Gastroesophageal sphincter (tissue), 4 donors: ENCODE data around the gene MAN2B2. TPM values are rescaled to one million over a fixed set of nuclear protein-coding genes. Genes with fewer than 3 reads are reported as not detected.

ENCODE experiments used
- ATAC-seq: fragments of 150-250 bp; one replicate; pipeline ENCODE4 v1.9.1; 2016; ENCODE audit warnings: mild to moderate bottlenecking, moderate library complexity
- H3K27ac ChIP-seq, 4 donors: fragments of 200-600 bp; sonication (generic) in 3 of 4; 1 replicate in 3 of 4; 2 replicates in 1 of 4; pipeline ENCODE4 v1.5.1; 2016 to 2019
- H3K27me3 ChIP-seq: fragments of 200-600 bp; sonication (generic); one replicate; pipeline ENCODE4 v1.5.1; 2019
- H3K36me3 ChIP-seq, 2 donors: fragments of 200-600 bp; sonication (generic); one replicate each; pipeline ENCODE4 v1.5.1; 2019; ENCODE audit warnings: control low read depth in 1 of 2
- H3K4me1 ChIP-seq, 3 donors: fragments of 200-600 bp; sonication (generic); 1 replicate in 2 of 3; 2 replicates in 1 of 3; pipeline ENCODE4 v1.5.1; 2016 to 2019; ENCODE audit warnings: control low read depth in 2 of 3
- H3K4me3 ChIP-seq, 2 donors: fragments of 200-600 bp; sonication (generic); one replicate each; pipeline ENCODE4 v1.5.1; 2019; ENCODE audit warnings: mild to moderate bottlenecking in 1 of 2, moderate library complexity in 1 of 2
- H3K9me3 ChIP-seq, 3 donors: fragments of 200-600 bp; sonication (generic); one replicate each; pipeline ENCODE4 v1.5.1; 2017 to 2019; ENCODE audit warnings: control low read depth in 2 of 3
- CTCF ChIP-seq, 4 experiments: fragments of 200-600 bp in 2 of 4; fragments of 450-650 bp in 2 of 4; sonication (generic) in 1 of 4; IDR thresholded peaks; one replicate each; pipeline ENCODE4 v1.5.1; 2017 to 2019; ENCODE audit warnings: antibody characterized with exemption in 4 of 4, mild to moderate bottlenecking in 2 of 4, moderate library complexity in 2 of 4
- EP300 ChIP-seq: sonication (generic); formaldehyde crosslinking; IDR thresholded peaks from one replicate; pipeline ENCODE4 v1.6.1; 2017; ENCODE audit warnings: antibody characterized with exemption, mild to moderate bottlenecking
- POLR2A ChIP-seq, 2 donors: fragments of 450-650 bp; IDR thresholded peaks; one replicate each; pipeline ENCODE4 v1.6.1; 2017; ENCODE audit warnings: antibody characterized with exemption in 2 of 2, mild to moderate bottlenecking in 2 of 2, moderate library complexity in 1 of 2
- POLR2AphosphoS5 ChIP-seq: sonication (generic); formaldehyde crosslinking; IDR thresholded peaks from one replicate; pipeline ENCODE4 v1.6.1; 2017; ENCODE audit warnings: antibody characterized with exemption
- WGBS, 2 donors: methylation state at CpG; one replicate each; pipeline ENCODE4 v1.1.5; 2018; ENCODE audit warnings: low coverage in 1 of 2; 5-methylcytosine and 5-hydroxymethylcytosine counted together
- total RNA-seq, 4 donors: library from RNA; depleted of rRNA; stranded (reverse); fragments of >200 nt; gene quantifications; one replicate each; pipeline ENCODE4 v1.1.0, GENCODE V29; 2016

MAN2B2 gene
- total RNA-seq, 4 donors from 2014 or later: 20.3 to 39.3 (median 34.3) TPM

- peaks cover 0 to 95% of the 10 kb centered on the region in 2 donors for H3K36me3 ChIP-seq
These were observed 21.0 kb downstream of the MAN2B2 start for GRCh38 chr4:6595897-6596537.

GRCh38 chr4:6596948-6597347, 22.0 kb downstream of the MAN2B2 start:
- no peaks in the 10 kb centered on the region for H3K27me3 ChIP-seq
- WGBS, 2 donors: 90% methylated on average over 10 of the region's 17 CpGs; no CpG with 5 or more reads in 1 of the 2 donors
- H3K36me3 ChIP-seq: peaks cover 0 to 95% of the 10 kb centered on the region in 2 donors
- H3K27ac ChIP-seq: no peak overlapping the region
- TF ChIP-seq EP300: no peak
- TF ChIP-seq POLR2A (IDR thresholded peaks at IDR 0.05): no peak
- TF ChIP-seq CTCF (IDR thresholded peaks at IDR 0.05): no peak
- no peak for TF ChIP-seq POLR2AphosphoS5
- no peak for ATAC-seq
- H3K9me3 ChIP-seq: peaks cover 0 to 5% (median 0%) of the 10 kb centered on the region in 3 donors
- no peak overlapping the region for H3K4me3 ChIP-seq
- H3K4me1 ChIP-seq: no peaks in the 10 kb centered on the region

More at GRCh38 chr4:6595897-6596537, 21.0 kb downstream of the MAN2B2 start:
- H3K27ac ChIP-seq: no peak overlapping the region
- H3K4me1 ChIP-seq: no peaks in the 10 kb centered on the region
- TF ChIP-seq EP300 (no peak), CTCF (IDR thresholded peaks at IDR 0.05) (no peak), POLR2AphosphoS5 (no peak), POLR2A (IDR thresholded peaks at IDR 0.05) (no peak)
- no peaks in the 10 kb centered on the region for H3K27me3 ChIP-seq
- no peak for ATAC-seq
- no peak overlapping the region for H3K4me3 ChIP-seq
- 51 to 79% methylated on average over 2 to 7 of the region's 16 CpGs for WGBS, 2 donors
- no peaks in the 10 kb centered on the region for H3K9me3 ChIP-seq

GRCh38 chr4:6598127-6598526, 23.1 kb downstream of the MAN2B2 start:
- 100% methylated on average over 1 of the region's 10 CpGs; no CpG with 5 or more reads in 1 of the 2 donors for WGBS, 2 donors
- no peak for ATAC-seq
- TF ChIP-seq POLR2A (IDR thresholded peaks at IDR 0.05): no peak
- TF ChIP-seq CTCF (IDR thresholded peaks at IDR 0.05): no peak
- TF ChIP-seq POLR2AphosphoS5: no peak
- no peak for TF ChIP-seq EP300
- Histone ChIP-seq H3K4me1 (no peaks in the 10 kb centered on the region), H3K9me3 (peaks cover 0 to 9% (median 0%) of the 10 kb centered on the region in 3 donors), H3K27ac (no peak overlapping the region), H3K36me3 (peaks cover 0 to 98% of the 10 kb centered on the region in 2 donors), H3K4me3 (no peak overlapping the region), H3K27me3 (no peaks in the 10 kb centered on the region)

GRCh38 chr4:6598641-6599040, 23.7 kb downstream of the MAN2B2 start:
- Histone ChIP-seq H3K27me3 (no peaks in the 10 kb centered on the region), H3K4me1 (no peaks in the 10 kb centered on the region), H3K36me3 (peaks cover 0 to 98% of the 10 kb centered on the region in 2 donors), H3K27ac (no peak overlapping the region), H3K9me3 (peaks cover 0 to 9% (median 0%) of the 10 kb centered on the region in 3 donors), H3K4me3 (no peak overlapping the region)
- TF ChIP-seq POLR2AphosphoS5: no peak
- TF ChIP-seq POLR2A (IDR thresholded peaks at IDR 0.05): no peak
- TF ChIP-seq CTCF (IDR thresholded peaks at IDR 0.05): no peak
- no peak for TF ChIP-seq EP300
- WGBS, 2 donors: 85% methylated on average over 7 of the region's 13 CpGs; no CpG with 5 or more reads in 1 of the 2 donors
- no peak for ATAC-seq

GRCh38 chr4:6601661-6602250, 26.8 kb downstream of the MAN2B2 start:
- 92% methylated on average over 2 of the region's 10 CpGs; no CpG with 5 or more reads in 1 of the 2 donors for WGBS, 2 donors
- Histone ChIP-seq H3K27ac (no peak overlapping the region), H3K27me3 (no peaks in the 10 kb centered on the region), H3K4me1 (no peaks in the 10 kb centered on the region), H3K36me3 (peaks cover 0 to 99% of the 10 kb centered on the region in 2 donors), H3K4me3 (no peak overlapping the region), H3K9me3 (peaks cover 0 to 29% (median 0%) of the 10 kb centered on the region in 3 donors)
- ATAC-seq: no peak
- TF ChIP-seq POLR2AphosphoS5: no peak
- no peak for TF ChIP-seq POLR2A (IDR thresholded peaks at IDR 0.05)
- no peak for TF ChIP-seq CTCF (IDR thresholded peaks at IDR 0.05)
